GM06990 (cell line): ENCODE results near the gene ZBTB44.

Experiments used
- DNase-seq: peaks from one replicate; pipeline ENCODE4 v3.0.0-alpha.2; 2011; ENCODE audit not compliant: insufficient read length; ENCODE audit errors: extremely low read depth
- H3K27me3 ChIP-seq: replicated peaks from 2 replicates; pipeline ENCODE4 v1.6.0; 2011; ENCODE audit warnings: low read length; ENCODE audit not compliant: control insufficient read depth, insufficient read depth
- H3K36me3 ChIP-seq: 2 replicates; pipeline ENCODE4 v1.5.1; 2011; ENCODE audit warnings: low read length; ENCODE audit not compliant: control insufficient read depth, insufficient read depth
- H3K4me3 ChIP-seq: replicated peaks from 2 replicates; pipeline ENCODE4 v1.5.1; 2011; ENCODE audit warnings: low read depth, mild to moderate bottlenecking, control low read depth, low read length
- TF ChIP-seq, protein P1 (sequence below): IDR thresholded peaks from 2 replicates; pipeline ENCODE4 v1.5.1; 2011; ENCODE audit warnings: low read length, control low read depth, mild to moderate bottlenecking, inconsistent platforms; ENCODE audit not compliant: insufficient read depth, poor library complexity, severe bottlenecking

ZBTB44 gene

DNA sequence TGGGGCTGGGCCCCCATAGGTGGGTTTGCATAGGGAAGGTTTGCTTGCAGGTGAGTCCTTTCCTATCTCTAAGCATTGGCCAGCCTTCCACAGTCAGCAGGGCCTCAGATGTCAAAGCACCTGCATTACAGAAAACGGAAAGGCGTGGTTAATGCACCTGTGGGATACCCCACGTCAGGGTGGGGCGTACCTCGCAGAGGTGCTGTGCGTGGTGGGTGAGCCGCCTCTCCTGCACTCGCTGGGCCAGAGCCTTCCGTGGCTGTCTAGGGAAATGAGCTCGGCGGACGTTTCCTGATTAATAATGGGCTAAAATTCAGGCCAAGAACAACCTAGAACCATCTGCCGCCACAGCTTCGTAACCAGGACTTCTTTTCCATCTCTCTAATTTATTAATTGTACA is 122.8 kb downstream of the ZBTB44 start:
- no peak for DNase-seq
- Histone ChIP-seq H3K36me3 (no peaks in the 10 kb centered on the region), H3K27me3 (no peaks in the 10 kb centered on the region; the same call in 1 of the 2 replicates), H3K4me3 (no peak overlapping the region)
- TF ChIP-seq, protein P1, sequence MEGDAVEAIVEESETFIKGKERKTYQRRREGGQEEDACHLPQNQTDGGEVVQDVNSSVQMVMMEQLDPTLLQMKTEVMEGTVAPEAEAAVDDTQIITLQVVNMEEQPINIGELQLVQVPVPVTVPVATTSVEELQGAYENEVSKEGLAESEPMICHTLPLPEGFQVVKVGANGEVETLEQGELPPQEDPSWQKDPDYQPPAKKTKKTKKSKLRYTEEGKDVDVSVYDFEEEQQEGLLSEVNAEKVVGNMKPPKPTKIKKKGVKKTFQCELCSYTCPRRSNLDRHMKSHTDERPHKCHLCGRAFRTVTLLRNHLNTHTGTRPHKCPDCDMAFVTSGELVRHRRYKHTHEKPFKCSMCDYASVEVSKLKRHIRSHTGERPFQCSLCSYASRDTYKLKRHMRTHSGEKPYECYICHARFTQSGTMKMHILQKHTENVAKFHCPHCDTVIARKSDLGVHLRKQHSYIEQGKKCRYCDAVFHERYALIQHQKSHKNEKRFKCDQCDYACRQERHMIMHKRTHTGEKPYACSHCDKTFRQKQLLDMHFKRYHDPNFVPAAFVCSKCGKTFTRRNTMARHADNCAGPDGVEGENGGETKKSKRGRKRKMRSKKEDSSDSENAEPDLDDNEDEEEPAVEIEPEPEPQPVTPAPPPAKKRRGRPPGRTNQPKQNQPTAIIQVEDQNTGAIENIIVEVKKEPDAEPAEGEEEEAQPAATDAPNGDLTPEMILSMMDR, result no peak

DNA sequence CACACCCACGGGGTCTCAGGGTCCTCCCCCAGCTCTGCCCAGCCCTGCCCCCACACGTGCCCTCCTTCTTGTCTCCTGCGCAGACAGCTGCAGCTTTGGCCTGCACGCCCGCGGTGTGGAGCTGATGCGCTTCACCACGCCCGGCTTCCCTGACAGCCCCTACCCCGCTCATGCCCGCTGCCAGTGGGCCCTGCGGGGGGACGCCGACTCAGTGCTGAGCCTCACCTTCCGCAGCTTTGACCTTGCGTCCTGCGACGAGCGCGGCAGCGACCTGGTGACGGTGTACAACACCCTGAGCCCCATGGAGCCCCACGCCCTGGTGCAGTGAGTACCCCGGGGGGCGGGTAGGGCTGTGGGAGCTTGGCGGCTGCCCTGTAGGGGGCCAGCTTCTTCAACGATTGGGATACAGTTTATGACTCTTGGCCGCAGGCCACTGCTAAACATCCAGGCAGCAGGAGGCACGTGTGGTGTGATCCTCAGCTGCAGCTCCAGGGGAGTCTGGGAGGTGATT is 124.3 kb downstream of the ZBTB44 start:
- TF ChIP-seq, protein P1, result no peak
- DNase-seq, result no peak
- no peak overlapping the region for H3K4me3 ChIP-seq
- H3K27me3 ChIP-seq, result no peaks in the 10 kb centered on the region; the same call in 1 of the 2 replicates
- no peaks in the 10 kb centered on the region for H3K36me3 ChIP-seq

DNA sequence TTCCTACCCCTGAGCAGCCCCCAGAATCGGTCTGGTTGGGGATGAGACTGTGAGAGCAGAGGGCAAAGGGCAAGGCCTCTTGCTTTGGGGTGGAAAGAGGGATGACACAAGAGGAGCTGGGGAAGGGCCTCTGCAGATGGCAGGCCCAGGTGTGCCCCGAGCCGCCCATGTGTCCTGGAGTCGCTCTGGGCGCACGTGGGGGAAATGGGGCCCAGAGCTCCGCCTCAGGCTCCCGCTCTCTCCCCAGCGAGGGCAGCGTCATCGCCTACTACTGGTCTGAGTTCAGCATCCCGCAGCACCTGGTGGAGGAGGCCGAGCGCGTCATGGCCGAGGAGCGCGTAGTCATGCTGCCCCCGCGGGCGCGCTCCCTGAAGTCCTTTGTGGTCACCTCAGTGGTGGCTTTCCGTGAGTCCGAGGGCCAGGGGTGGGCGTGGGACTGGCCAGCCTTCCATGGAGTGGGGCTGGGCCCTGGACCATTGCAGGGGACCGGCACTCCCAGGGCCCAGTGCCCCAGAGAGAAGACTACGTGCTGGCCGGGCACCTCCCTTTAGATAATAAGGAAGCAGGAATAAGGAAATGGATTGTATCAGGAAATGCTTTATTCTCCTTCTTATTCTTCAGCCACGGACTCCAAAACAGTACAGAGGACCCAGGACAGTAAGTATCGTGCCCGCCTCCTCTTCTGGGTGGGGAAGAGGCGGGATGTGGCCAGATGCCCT is 125.1 kb downstream of the ZBTB44 start:
- no peak overlapping the region for H3K4me3 ChIP-seq
- TF ChIP-seq, protein P1, result no peak
- H3K36me3 ChIP-seq, result no peaks in the 10 kb centered on the region
- H3K27me3 ChIP-seq, result no peaks in the 10 kb centered on the region; the same call in 1 of the 2 replicates
- no peak for DNase-seq

DNA sequence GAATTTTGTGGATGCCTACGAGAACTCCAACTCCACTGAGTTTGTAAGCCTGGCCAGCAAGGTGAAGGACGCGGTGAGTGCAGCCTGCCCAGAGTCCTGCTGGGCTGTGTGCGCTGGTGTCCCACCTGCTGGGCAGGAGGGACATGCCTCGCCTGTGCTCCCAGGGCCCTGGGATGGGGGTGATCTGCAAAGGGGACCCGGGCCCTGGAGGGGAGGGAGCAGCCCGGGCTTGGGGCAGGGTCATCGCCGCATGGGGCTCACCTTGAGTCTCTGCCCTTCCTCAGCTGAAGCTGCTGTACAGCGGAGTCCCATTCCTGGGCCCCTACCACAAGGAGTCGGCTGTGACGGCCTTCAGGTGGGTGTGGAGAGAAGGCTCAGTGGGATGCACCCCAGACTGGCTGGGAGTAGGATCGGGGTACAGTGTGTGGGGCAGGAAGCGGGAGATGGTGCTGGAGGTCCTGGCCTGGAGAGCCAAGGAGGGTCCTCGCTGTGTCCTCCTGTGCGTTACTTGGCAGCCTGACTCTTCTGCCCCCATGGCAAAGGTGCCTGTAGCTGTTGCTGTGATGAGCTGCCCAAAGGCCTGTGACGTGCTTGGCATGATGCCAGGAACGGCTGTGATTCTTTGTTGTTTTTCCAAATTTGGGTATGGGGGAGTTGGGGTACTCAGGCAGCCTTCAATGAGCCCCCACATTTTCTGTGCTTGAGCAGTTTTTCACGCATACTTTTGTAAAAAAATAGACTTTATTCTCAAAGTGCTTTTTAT is 126.0 kb downstream of the ZBTB44 start:
- Histone ChIP-seq H3K4me3 (no peak overlapping the region), H3K36me3 (no peaks in the 10 kb centered on the region), H3K27me3 (no peaks in the 10 kb centered on the region; the same call in none of the 2 replicates)
- DNase-seq, result no peak
- TF ChIP-seq, protein P1, result no peak

DNA sequence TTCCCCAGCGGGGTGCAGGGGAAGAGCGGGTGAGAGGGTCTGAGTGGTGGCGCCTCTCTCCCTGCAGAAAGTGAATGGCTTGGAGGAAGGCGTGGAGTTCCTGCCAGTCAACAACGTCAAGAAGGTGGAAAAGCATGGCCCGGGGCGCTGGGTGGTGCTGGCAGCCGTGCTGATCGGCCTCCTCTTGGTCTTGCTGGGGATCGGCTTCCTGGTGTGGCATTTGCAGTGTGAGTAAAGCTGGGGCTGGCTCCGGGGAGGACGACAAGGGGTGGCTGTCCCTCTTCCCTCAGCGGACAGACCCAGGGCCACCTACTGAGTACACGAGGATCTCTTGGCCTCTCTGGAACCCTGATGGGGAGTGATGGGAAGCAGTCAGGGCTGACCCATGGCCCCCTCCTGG is 126.7 kb downstream of the ZBTB44 start:
- TF ChIP-seq, protein P1, result no peak
- no peak for DNase-seq
- Histone ChIP-seq H3K4me3 (no peak overlapping the region), H3K36me3 (no peaks in the 10 kb centered on the region), H3K27me3 (no peaks in the 10 kb centered on the region; the same call in none of the 2 replicates)
